Measurements from ENCODE around the gene MALT1. TPM values are rescaled to one million over a fixed set of nuclear protein-coding genes. Genes with fewer than 3 reads are reported as not detected.

The MALT1 gene, protein sequence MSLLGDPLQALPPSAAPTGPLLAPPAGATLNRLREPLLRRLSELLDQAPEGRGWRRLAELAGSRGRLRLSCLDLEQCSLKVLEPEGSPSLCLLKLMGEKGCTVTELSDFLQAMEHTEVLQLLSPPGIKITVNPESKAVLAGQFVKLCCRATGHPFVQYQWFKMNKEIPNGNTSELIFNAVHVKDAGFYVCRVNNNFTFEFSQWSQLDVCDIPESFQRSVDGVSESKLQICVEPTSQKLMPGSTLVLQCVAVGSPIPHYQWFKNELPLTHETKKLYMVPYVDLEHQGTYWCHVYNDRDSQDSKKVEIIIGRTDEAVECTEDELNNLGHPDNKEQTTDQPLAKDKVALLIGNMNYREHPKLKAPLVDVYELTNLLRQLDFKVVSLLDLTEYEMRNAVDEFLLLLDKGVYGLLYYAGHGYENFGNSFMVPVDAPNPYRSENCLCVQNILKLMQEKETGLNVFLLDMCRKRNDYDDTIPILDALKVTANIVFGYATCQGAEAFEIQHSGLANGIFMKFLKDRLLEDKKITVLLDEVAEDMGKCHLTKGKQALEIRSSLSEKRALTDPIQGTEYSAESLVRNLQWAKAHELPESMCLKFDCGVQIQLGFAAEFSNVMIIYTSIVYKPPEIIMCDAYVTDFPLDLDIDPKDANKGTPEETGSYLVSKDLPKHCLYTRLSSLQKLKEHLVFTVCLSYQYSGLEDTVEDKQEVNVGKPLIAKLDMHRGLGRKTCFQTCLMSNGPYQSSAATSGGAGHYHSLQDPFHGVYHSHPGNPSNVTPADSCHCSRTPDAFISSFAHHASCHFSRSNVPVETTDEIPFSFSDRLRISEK
- 26.1 TPM for polyA plus RNA-seq (2013, experiment 1 of 2)
- 32.2 TPM for polyA plus RNA-seq (2013, experiment 2 of 2)

DNA sequence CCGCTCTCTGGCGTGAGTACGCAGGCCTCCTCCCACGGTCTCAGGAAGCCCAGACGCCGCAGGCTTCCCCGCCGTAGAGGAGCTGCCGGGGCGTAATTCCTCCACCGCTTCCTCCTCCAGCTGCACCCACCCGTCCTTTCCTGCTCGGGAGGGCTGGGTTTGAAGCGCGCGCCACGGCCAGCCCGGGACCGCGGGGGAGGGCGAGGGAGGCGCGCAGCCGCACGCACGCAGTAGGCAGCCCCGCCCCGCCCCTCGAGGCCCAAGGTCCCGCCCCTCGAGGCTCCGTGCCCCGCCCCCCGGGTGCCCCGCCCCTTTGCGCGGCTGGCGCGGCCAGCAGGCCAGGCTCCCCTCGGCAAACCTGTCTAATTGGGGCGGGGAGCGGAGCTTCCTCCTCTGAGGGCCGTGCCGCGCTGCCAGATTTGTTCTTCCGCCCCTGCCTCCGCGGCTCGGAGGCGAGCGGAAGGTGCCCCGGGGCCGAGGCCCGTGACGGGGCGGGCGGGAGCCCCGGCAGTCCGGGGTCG, at the start of gene MALT1:
TSS of gene MALT1 (plus strand) at position 355 of the 521 bp plus-strand sequence. CDS start 179 bp downstream, outside the sequence.
- Histone ChIP-seq H3K4me1 (ENCODE audit: control insufficient read depth, insufficient read depth, low read length, poor library complexity, severe bottlenecking) (peaks cover 20% of the 10 kb centered on the region), H3K4me3 (ENCODE audit: extremely low read depth, insufficient read depth, low read length, poor library complexity, severe bottlenecking) (peak within 1 kb of the TSS; percentile 78), H3K9me3 (ENCODE audit: control insufficient read depth, low read length) (no peaks in the 10 kb centered on the region), H3K27ac (ENCODE audit: low read depth, low read length, severe bottlenecking) (peak within 1 kb of the TSS; percentile 90), H3K36me3 (ENCODE audit: control insufficient read depth, insufficient read depth, low read length) (peaks cover 15% of the 10 kb centered on the region)
- WGBS, 2 experiments (ENCODE audit: insufficient coverage in 2 of 2): 0% methylated on average over 41 to 58 of the region's 60 CpGs

DNA sequence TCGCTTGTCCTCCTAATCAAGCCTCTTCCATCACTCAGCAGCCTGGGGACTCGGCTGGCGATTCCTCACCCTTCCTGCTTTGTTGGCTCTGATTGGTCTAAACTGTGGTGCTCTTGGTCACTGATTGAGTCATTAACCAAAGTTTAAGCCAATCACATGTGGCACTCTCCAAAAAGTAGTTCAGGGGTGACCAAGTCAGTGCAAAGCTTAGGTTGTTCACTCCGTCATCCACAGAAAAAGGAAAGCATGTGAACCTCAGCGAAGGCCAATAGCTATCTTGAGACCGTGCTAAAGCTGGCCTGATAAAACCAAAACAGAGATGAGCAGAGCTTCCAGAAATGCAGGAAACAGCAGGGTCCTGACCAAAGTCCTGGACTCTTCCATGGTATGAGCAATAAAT, 47.3 kb upstream of the MALT1 start:
- H3K4me3 ChIP-seq (ENCODE audit: extremely low read depth, insufficient read depth, low read length, poor library complexity, severe bottlenecking): no peak overlapping the region
- 100% methylated on average over 5 of the region's 6 CpGs for WGBS, 2 experiments (ENCODE audit: insufficient coverage in 2 of 2)
- peaks cover 16% of the 10 kb centered on the region for H3K36me3 ChIP-seq (ENCODE audit: control insufficient read depth, insufficient read depth, low read length)
- no peaks in the 10 kb centered on the region for H3K9me3 ChIP-seq (ENCODE audit: control insufficient read depth, low read length)
- H3K27ac ChIP-seq (ENCODE audit: low read depth, low read length, severe bottlenecking): no peak overlapping the region
- peaks cover 21% of the 10 kb centered on the region for H3K4me1 ChIP-seq (ENCODE audit: control insufficient read depth, insufficient read depth, low read length, poor library complexity, severe bottlenecking)

DNA sequence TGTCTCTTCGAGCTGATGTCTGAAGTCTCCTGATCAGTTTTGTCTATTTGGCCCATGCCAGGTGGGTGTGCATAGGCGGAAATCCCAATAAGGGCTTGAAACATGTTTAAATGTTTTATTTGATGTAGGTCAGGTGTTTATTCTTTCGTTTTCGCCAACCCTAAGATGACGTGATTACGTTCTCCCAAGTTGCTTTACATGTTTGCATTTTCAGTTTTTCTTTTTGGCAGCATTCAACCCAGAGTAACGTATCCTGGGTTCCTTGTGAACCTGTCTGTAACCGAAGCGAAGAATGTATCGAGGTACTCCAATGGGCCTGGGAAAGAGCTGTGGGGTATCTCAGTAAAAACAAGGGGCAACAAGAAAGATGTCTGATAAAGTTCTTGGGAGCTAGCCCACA, 45.4 kb upstream of the MALT1 start:
- no peak overlapping the region for H3K27ac ChIP-seq (ENCODE audit: low read depth, low read length, severe bottlenecking)
- H3K4me1 ChIP-seq (ENCODE audit: control insufficient read depth, insufficient read depth, low read length, poor library complexity, severe bottlenecking): peaks cover 29% of the 10 kb centered on the region
- no peak overlapping the region for H3K4me3 ChIP-seq (ENCODE audit: extremely low read depth, insufficient read depth, low read length, poor library complexity, severe bottlenecking)
- peaks cover 13% of the 10 kb centered on the region for H3K36me3 ChIP-seq (ENCODE audit: control insufficient read depth, insufficient read depth, low read length)
- H3K9me3 ChIP-seq (ENCODE audit: control insufficient read depth, low read length): no peaks in the 10 kb centered on the region
- WGBS, 2 experiments (ENCODE audit: insufficient coverage in 2 of 2): 96 to 97% methylated on average over 10 of the region's 10 CpGs

DNA sequence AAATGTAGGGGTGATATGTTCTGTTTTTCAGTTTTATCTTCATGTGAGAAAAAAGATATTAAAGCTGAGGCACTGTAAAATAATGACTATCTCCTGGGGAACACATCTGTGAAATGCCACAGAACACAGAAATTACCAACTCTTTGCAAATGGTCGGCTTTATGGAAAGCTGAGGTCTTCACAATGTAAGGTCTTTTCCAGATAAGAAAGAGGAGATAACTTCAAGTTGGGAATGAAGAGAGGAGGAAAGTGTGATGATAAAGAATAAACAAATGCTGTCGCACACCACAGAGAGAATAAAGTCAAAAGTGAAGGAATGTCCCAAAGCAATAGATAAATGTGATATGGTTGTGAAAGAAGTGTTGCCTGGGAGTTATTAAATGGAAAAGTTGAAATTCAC, 41.2 kb upstream of the MALT1 start:
- H3K4me1 ChIP-seq (ENCODE audit: control insufficient read depth, insufficient read depth, low read length, poor library complexity, severe bottlenecking): peaks cover 18% of the 10 kb centered on the region
- WGBS, 2 experiments (ENCODE audit: insufficient coverage in 2 of 2): 54 to 57% methylated on average over 1 to 2 of the region's 2 CpGs
- peak overlapping the region; percentile 95 for H3K27ac ChIP-seq (ENCODE audit: low read depth, low read length, severe bottlenecking)
- H3K36me3 ChIP-seq (ENCODE audit: control insufficient read depth, insufficient read depth, low read length): peaks cover 4% of the 10 kb centered on the region
- H3K4me3 ChIP-seq (ENCODE audit: extremely low read depth, insufficient read depth, low read length, poor library complexity, severe bottlenecking): no peak overlapping the region
- no peaks in the 10 kb centered on the region for H3K9me3 ChIP-seq (ENCODE audit: control insufficient read depth, low read length)

DNA sequence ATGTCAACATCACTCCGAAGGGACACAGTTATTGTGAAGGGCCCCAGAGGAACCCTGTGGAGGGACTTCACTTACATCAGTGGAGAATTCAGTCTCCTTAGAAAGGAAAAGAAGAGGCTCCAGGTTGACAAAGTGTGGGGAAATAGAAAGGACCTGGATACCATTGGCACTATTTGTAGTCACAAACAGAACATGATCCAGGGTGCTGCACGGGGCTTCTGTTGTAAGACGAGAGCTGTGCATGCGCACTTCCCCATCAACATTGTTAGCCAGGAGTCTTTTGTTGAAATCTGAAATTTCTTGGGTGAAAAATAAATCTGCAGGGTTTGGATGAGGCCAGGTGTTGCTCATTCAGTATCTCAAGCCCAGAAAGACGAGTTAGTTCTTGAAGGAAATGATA, 40.0 kb upstream of the MALT1 start:
- Histone ChIP-seq H3K4me1 (ENCODE audit: control insufficient read depth, insufficient read depth, low read length, poor library complexity, severe bottlenecking) (peaks cover 18% of the 10 kb centered on the region), H3K36me3 (ENCODE audit: control insufficient read depth, insufficient read depth, low read length) (no peaks in the 10 kb centered on the region), H3K27ac (ENCODE audit: low read depth, low read length, severe bottlenecking) (no peak overlapping the region), H3K4me3 (ENCODE audit: extremely low read depth, insufficient read depth, low read length, poor library complexity, severe bottlenecking) (no peak overlapping the region), H3K9me3 (ENCODE audit: control insufficient read depth, low read length) (no peaks in the 10 kb centered on the region)
- 70 to 77% methylated on average over 2 to 3 of the region's 5 CpGs for WGBS, 2 experiments (ENCODE audit: insufficient coverage in 2 of 2)

DNA sequence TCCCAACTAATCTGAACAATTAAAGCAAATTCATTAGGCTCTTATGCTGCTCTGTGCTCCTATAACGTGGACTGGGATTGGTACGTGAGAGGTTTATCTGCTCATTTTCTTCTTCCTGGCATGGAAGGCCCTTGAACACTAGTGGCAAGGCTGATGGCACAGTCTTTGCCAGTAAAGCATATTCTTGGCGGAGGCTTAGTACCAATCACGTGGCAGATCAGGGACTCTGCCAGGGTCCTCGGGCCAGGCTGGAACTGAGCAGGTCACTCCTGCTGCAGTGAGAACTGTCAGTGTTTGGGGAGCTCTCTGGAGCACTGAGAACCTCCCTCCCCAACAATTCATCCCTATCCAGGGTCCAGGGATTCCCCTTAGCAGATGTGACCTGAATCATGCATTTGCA, 38.7 kb upstream of the MALT1 start:
- no peaks in the 10 kb centered on the region for H3K36me3 ChIP-seq (ENCODE audit: control insufficient read depth, insufficient read depth, low read length)
- peaks cover 18% of the 10 kb centered on the region for H3K4me1 ChIP-seq (ENCODE audit: control insufficient read depth, insufficient read depth, low read length, poor library complexity, severe bottlenecking)
- WGBS, 2 experiments (ENCODE audit: insufficient coverage in 2 of 2): 96 to 100% methylated on average over 4 to 5 of the region's 5 CpGs
- no peak overlapping the region for H3K27ac ChIP-seq (ENCODE audit: low read depth, low read length, severe bottlenecking)
- no peaks in the 10 kb centered on the region for H3K9me3 ChIP-seq (ENCODE audit: control insufficient read depth, low read length)
- H3K4me3 ChIP-seq (ENCODE audit: extremely low read depth, insufficient read depth, low read length, poor library complexity, severe bottlenecking): no peak overlapping the region

DNA sequence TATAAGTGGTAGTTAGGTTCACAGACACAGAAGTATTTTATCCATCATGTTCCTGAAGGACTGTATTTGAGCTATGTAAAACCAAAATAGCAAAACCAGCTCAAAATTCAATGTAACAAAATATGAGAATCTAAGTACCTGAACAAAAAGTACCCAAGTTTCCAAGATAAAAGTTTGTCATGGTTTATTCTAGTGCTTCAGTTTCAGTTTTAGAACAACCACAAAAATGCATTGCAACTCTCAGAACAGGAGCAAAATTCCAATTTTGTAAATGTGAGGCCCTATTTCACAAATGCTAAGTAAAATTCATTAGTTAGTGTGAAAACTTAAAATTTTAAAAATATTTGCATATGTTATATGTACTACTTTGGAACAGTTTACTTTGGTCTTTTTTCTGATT, 37.4 kb upstream of the MALT1 start:
- Histone ChIP-seq H3K9me3 (ENCODE audit: control insufficient read depth, low read length) (no peaks in the 10 kb centered on the region), H3K27ac (ENCODE audit: low read depth, low read length, severe bottlenecking) (no peak overlapping the region), H3K36me3 (ENCODE audit: control insufficient read depth, insufficient read depth, low read length) (no peaks in the 10 kb centered on the region), H3K4me1 (ENCODE audit: control insufficient read depth, insufficient read depth, low read length, poor library complexity, severe bottlenecking) (peaks cover 23% of the 10 kb centered on the region), H3K4me3 (ENCODE audit: extremely low read depth, insufficient read depth, low read length, poor library complexity, severe bottlenecking) (no peak overlapping the region)

DNA sequence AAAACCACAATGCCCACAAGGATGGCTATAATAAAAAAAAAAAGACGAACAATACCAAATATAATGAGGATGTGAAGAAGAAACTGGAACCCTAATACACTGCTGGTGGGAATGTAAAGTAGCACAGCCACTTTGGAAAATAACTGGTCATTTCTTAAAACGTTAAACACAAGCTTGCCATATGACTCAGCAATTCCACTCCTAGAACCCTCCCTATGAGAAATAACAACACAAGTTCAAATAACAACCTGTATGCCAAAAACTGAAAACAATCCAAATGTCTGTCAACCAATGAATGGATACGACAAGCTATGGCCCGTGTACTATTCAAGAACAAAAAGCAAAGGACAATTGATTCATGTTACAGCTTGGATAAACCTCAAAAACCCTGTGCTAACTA, 35.4 kb upstream of the MALT1 start:
- Histone ChIP-seq H3K4me1 (ENCODE audit: control insufficient read depth, insufficient read depth, low read length, poor library complexity, severe bottlenecking) (peaks cover 20% of the 10 kb centered on the region), H3K4me3 (ENCODE audit: extremely low read depth, insufficient read depth, low read length, poor library complexity, severe bottlenecking) (no peak overlapping the region), H3K36me3 (ENCODE audit: control insufficient read depth, insufficient read depth, low read length) (no peaks in the 10 kb centered on the region), H3K9me3 (ENCODE audit: control insufficient read depth, low read length) (no peaks in the 10 kb centered on the region), H3K27ac (ENCODE audit: low read depth, low read length, severe bottlenecking) (no peak overlapping the region)
- 38 to 60% methylated on average over 1 of the region's 4 CpGs for WGBS, 2 experiments (ENCODE audit: insufficient coverage in 2 of 2)

DNA sequence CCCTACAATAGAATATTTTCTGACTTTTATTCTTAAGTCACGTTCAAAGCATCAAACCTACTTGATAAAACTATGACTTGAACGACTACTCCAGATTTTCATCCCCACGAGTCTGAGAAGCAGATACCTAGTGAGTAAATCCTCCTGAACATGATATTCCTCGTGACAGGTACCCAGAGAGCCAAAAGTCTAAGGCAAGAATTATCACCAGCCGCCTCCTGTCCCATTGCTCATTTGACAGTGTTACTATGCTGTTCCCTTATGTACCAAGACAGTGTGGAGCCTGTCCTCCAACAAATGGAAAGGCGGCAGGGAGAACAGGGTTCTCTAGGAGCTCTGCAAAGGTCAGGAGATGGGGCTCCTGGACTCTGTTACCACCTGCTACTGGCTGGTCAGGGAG, 34.1 kb upstream of the MALT1 start:
- Histone ChIP-seq H3K4me3 (ENCODE audit: extremely low read depth, insufficient read depth, low read length, poor library complexity, severe bottlenecking) (no peak overlapping the region), H3K27ac (ENCODE audit: low read depth, low read length, severe bottlenecking) (no peak overlapping the region)
- WGBS, 2 experiments (ENCODE audit: insufficient coverage in 2 of 2): 93 to 100% methylated on average over 6 of the region's 6 CpGs

DNA sequence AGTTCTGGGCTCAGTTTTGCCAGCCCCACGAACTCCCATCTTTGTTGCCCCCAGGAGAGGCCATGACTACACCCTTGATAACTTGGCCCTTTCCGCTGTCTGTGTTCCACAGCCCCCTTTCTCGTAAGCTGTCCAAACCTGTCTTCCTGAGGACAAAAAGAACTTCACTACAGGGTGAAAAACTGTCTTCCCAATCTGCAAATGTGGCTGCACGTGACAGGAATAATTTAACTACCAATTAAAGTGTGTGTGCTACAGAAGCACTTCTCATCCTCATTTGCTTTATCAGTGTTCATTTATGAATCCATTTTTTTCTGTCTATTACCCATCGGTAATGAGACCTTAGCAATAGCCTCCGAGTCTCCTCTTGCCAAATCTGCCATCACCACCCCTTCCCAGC, 33.3 kb upstream of the MALT1 start:
- Histone ChIP-seq H3K4me3 (ENCODE audit: extremely low read depth, insufficient read depth, low read length, poor library complexity, severe bottlenecking) (no peak overlapping the region), H3K9me3 (ENCODE audit: control insufficient read depth, low read length) (no peaks in the 10 kb centered on the region), H3K4me1 (ENCODE audit: control insufficient read depth, insufficient read depth, low read length, poor library complexity, severe bottlenecking) (peaks cover 25% of the 10 kb centered on the region), H3K27ac (ENCODE audit: low read depth, low read length, severe bottlenecking) (no peak overlapping the region), H3K36me3 (ENCODE audit: control insufficient read depth, insufficient read depth, low read length) (no peaks in the 10 kb centered on the region)
- WGBS, 2 experiments (ENCODE audit: insufficient coverage in 2 of 2): 94 to 95% methylated on average over 5 to 6 of the region's 6 CpGs

More for the DNA sequence above, 34.1 kb upstream of the MALT1 start:
- peaks cover 25% of the 10 kb centered on the region for H3K4me1 ChIP-seq (ENCODE audit: control insufficient read depth, insufficient read depth, low read length, poor library complexity, severe bottlenecking)
- H3K36me3 ChIP-seq (ENCODE audit: control insufficient read depth, insufficient read depth, low read length): no peaks in the 10 kb centered on the region
- H3K9me3 ChIP-seq (ENCODE audit: control insufficient read depth, low read length): no peaks in the 10 kb centered on the region

All from mesodermal cell (in vitro differentiated cells).